Putamen (tissue), 1 donor: ENCODE data around the gene AP2B1.

Experiments
- DNase-seq: peaks from one replicate; pipeline ENCODE4 v3.0.0-alpha.2; 2016; ENCODE audit warnings: low spot score

AP2B1 gene

GRCh38 chr17:35730400-35731005 is 143.4 kb downstream of the AP2B1 start:
- no peak for DNase-seq

- DNase-seq, result peak; percentile 56
Measured at GRCh38 chr17:35731239-35731916, 144.3 kb downstream of the AP2B1 start, which contains the start of gene RASL10B. Gene RASL10B, plus strand, starts transcription at chr17:35731639. Its CDS starts 3,546 bp downstream, at chr17:35735185.

- no peak for DNase-seq
Measured at GRCh38 chr17:35731917-35732805, 145.0 kb downstream of the AP2B1 start.

GRCh38 chr17:35732806-35733136 is 145.6 kb downstream of the AP2B1 start:
- DNase-seq, result no peak

GRCh38 chr17:35733366-35733765 is 146.2 kb downstream of the AP2B1 start:
- no peak for DNase-seq

GRCh38 chr17:35734396-35734795 is 147.3 kb downstream of the AP2B1 start:
- no peak for DNase-seq

GRCh38 chr17:35735036-35735805 is 148.1 kb downstream of the AP2B1 start:
- no peak for DNase-seq

GRCh38 chr17:35736236-35736635 is 149.1 kb downstream of the AP2B1 start:
- DNase-seq, result no peak

- no peak for DNase-seq
Measured at GRCh38 chr17:35738519-35739133, 151.5 kb downstream of the AP2B1 start.

- DNase-seq, result no peak
Measured at GRCh38 chr17:35740216-35740615, 153.1 kb downstream of the AP2B1 start.

- DNase-seq, result no peak
Measured at GRCh38 chr17:35740997-35741931, 154.1 kb downstream of the AP2B1 start.

- DNase-seq, result no peak
Measured at GRCh38 chr17:35742496-35742895, 155.4 kb downstream of the AP2B1 start.

GRCh38 chr17:35742896-35743477 is 155.9 kb downstream of the AP2B1 start:
- DNase-seq, result no peak

GRCh38 chr17:35743626-35744328 is 156.7 kb downstream of the AP2B1 start:
- no peak for DNase-seq

GRCh38 chr17:35744830-35745229 is 157.7 kb downstream of the AP2B1 start:
- DNase-seq, result no peak

- no peak for DNase-seq
Measured at GRCh38 chr17:35745246-35745645, 158.1 kb downstream of the AP2B1 start.

- DNase-seq, result no peak
Measured at GRCh38 chr17:35745749-35746320, 158.7 kb downstream of the AP2B1 start.

- peak; percentile 65 for DNase-seq
Measured at GRCh38 chr17:35747540-35748017, 160.5 kb downstream of the AP2B1 start.

- DNase-seq, result no peak
Measured at GRCh38 chr17:35748341-35748841, 161.3 kb downstream of the AP2B1 start.
